GM23338 (cell line): ENCODE results near the gene ZNF593OS. TPM values are rescaled to one million over a fixed set of nuclear protein-coding genes. Genes with fewer than 3 reads are reported as not detected.

ENCODE experiments used
- ATAC-seq: fragments of 200-7000 bp; cut with Tn5 transposase; 3 replicates; pipeline ENCODE4 v1.9.1; 2020
- DNase-seq: peaks from one replicate; pipeline ENCODE4 v3.0.0-alpha.2; 2015; ENCODE audit warnings: low spot score
- H2AFZ ChIP-seq: fragments of 200-600 bp; sonication (generic); 2 replicates; pipeline ENCODE4 v1.8.0; 2016; ENCODE audit warnings: antibody characterized with exemption, mild to moderate bottlenecking, moderate library complexity
- H3F3A ChIP-seq: fragments of 200-600 bp; sonication (generic); replicated peaks from 2 replicates; pipeline ENCODE4 v1.8.0; 2017; ENCODE audit warnings: antibody characterized with exemption, mixed run types, low read depth
- H3K27ac ChIP-seq: fragments of 200-600 bp; sonication (generic); 2 replicates; pipeline ENCODE4 v1.6.1; 2016; ENCODE audit warnings: low read depth
- H3K27me3 ChIP-seq: fragments of 200-600 bp; sonication (generic); 2 replicates; pipeline ENCODE4 v1.8.0; 2016; ENCODE audit warnings: mild to moderate bottlenecking, mixed run types, moderate library complexity; ENCODE audit not compliant: insufficient read depth
- H3K36me3 ChIP-seq: fragments of 200-600 bp; sonication (generic); 2 replicates; pipeline ENCODE4 v1.8.0; 2016; ENCODE audit warnings: mild to moderate bottlenecking; ENCODE audit not compliant: insufficient read depth
- H3K4me1 ChIP-seq: fragments of 200-600 bp; sonication (generic); 2 replicates; pipeline ENCODE4 v1.8.0; 2016; ENCODE audit warnings: mild to moderate bottlenecking, moderate library complexity; ENCODE audit not compliant: insufficient read depth
- H3K4me2 ChIP-seq: fragments of 200-600 bp; sonication (generic); 2 replicates; pipeline ENCODE4 v1.7.1; 2017; ENCODE audit warnings: mixed run types
- H3K4me3 ChIP-seq: fragments of 200-600 bp; sonication (generic); 2 replicates; pipeline ENCODE4 v1.6.1; 2016; ENCODE audit warnings: mixed run types
- H3K79me2 ChIP-seq: fragments of 200-600 bp; sonication (generic); replicated peaks from 2 replicates; pipeline ENCODE4 v1.8.0; 2017; ENCODE audit warnings: mild to moderate bottlenecking; ENCODE audit not compliant: insufficient read depth
- H3K9me2 ChIP-seq: fragments of 200-600 bp; sonication (generic); 2 replicates; pipeline ENCODE4 v1.8.0; 2017; ENCODE audit not compliant: insufficient read depth
- H4K20me1 ChIP-seq: fragments of 200-600 bp; sonication (generic); replicated peaks from 2 replicates; pipeline ENCODE4 v1.8.0; 2017; ENCODE audit warnings: mild to moderate bottlenecking; ENCODE audit not compliant: insufficient read depth
- H3K27ac Mint-ChIP-seq: 2 replicates; pipeline ENCODE4 v1.8.0; 2020; ENCODE audit warnings: inconsistent platforms, mild to moderate bottlenecking, moderate library complexity, mixed read lengths
- H3K27me3 Mint-ChIP-seq: 3 replicates; pipeline ENCODE4 v1.8.0; 2022; ENCODE audit warnings: low read depth, mild to moderate bottlenecking, moderate library complexity, mixed read lengths, inconsistent platforms; ENCODE audit not compliant: insufficient read depth, poor library complexity
- H3K36me3 Mint-ChIP-seq: 3 replicates; pipeline ENCODE4 v1.8.0; 2021; ENCODE audit warnings: low read depth, mild to moderate bottlenecking, inconsistent platforms, moderate library complexity, mixed read lengths
- H3K4me1 Mint-ChIP-seq: 3 replicates; pipeline ENCODE4 v1.8.0; 2020; ENCODE audit warnings: mild to moderate bottlenecking, inconsistent platforms, mixed read lengths
- H3K4me3 Mint-ChIP-seq: 3 replicates; pipeline ENCODE4 v1.8.0; 2021; ENCODE audit warnings: moderate library complexity, mild to moderate bottlenecking, inconsistent platforms, mixed read lengths
- H3K9me3 Mint-ChIP-seq: 3 replicates; pipeline ENCODE4 v1.8.0; 2020; ENCODE audit warnings: moderate library complexity, mild to moderate bottlenecking, inconsistent platforms, mixed read lengths
- CREB1 ChIP-seq: fragments of 250-450 bp; sonication (Bioruptor Pico); IDR thresholded peaks from 2 replicates; pipeline ENCODE4 v1.5.0; 2020; ENCODE audit warnings: low read depth, mild to moderate bottlenecking, moderate library complexity
- CTCF ChIP-seq, 2 experiments: fragments of 200-600 bp in 1 of 2; sonication (generic) in 1 of 2; conservative IDR thresholded peaks; 2 replicates each; pipeline versions ENCODE4 v1.5.1 to v1.6.1; 2016 to 2017; ENCODE audit warnings: antibody characterized with exemption in 2 of 2, low read depth in 2 of 2, mild to moderate bottlenecking in 2 of 2, moderate library complexity in 1 of 2
- ETS1 ChIP-seq: IDR thresholded peaks from 2 replicates; pipeline ENCODE4 v1.6.1; 2016; ENCODE audit warnings: antibody characterized with exemption
- EZH2 ChIP-seq: fragments of 200-600 bp; sonication (generic); IDR thresholded peaks from one replicate; pipeline ENCODE4 v1.8.0; 2017; ENCODE audit warnings: antibody characterized with exemption, mild to moderate bottlenecking, low read depth; ENCODE audit not compliant: unreplicated experiment
- JUNB ChIP-seq: IDR thresholded peaks from one replicate; pipeline ENCODE4 v1.6.1; 2016; ENCODE audit warnings: antibody characterized with exemption; ENCODE audit not compliant: unreplicated experiment
- NANOG ChIP-seq: IDR thresholded peaks from 2 replicates; pipeline ENCODE4 v1.6.1; 2016; ENCODE audit warnings: antibody characterized with exemption, borderline replicate concordance
- REST ChIP-seq: IDR thresholded peaks from one replicate; pipeline ENCODE4 v1.6.1; 2018; ENCODE audit warnings: antibody characterized with exemption; ENCODE audit not compliant: unreplicated experiment
- STAT1 ChIP-seq: IDR thresholded peaks from one replicate; pipeline ENCODE4 v1.6.1; 2016; ENCODE audit warnings: antibody characterized with exemption; ENCODE audit not compliant: unreplicated experiment
- ZNF331 ChIP-seq: fragments of 250-450 bp; sonication (Bioruptor Pico); IDR thresholded peaks from 2 replicates; pipeline ENCODE4 v1.5.0; 2020; ENCODE audit warnings: low read depth, mild to moderate bottlenecking, moderate library complexity
- polyA plus RNA-seq: library from polyadenylated mRNA; unstranded; fragments of >200 nt; fragmentation: Nextera tagmentation; extraction: Ambion mirVana; gene quantifications from 2 replicates; pipeline ENCODE4 v1.2.1, GENCODE V29; 2016
- total RNA-seq: library from RNA; depleted of rRNA; stranded (reverse); fragments of >200 nt; shearing (Covaris generic); gene quantifications from 2 replicates; pipeline ENCODE4 v1.2.3, GENCODE V29; 2014

ZNF593OS gene
- total and polyA plus RNA-seq, 2 experiments from 2014 or later: 1.1 TPM; not detected in 1

GRCh38 chr1:26160527-26161414 lies 10.9 kb downstream of the ZNF593OS start:
- H3K27ac Mint-ChIP-seq: no peak overlapping the region

GRCh38 chr1:26159743-26160039 lies 11.9 kb downstream of the ZNF593OS start:
- TF ChIP-seq STAT1 (no peak), NANOG (no peak), CTCF (conservative IDR thresholded peaks at IDR 0.05; ENCODE audit: low read depth in 2 of 2) (no peak), CREB1 (CRISPR knock-in tag) (no peak), JUNB (no peak), EZH2 (no peak), ZNF331 (no peak), REST (no peak)
- no peak overlapping the region; the same call in 1 of the 2 replicates for H3K4me3 ChIP-seq
- no peak overlapping the region for H2AFZ ChIP-seq
- DNase-seq (no peak), ATAC-seq (no peak)
- H3K27me3 Mint-ChIP-seq: peaks cover 82% of the 10 kb centered on the region
- no peaks in the 10 kb centered on the region for H3K36me3 ChIP-seq
- H3K9me3 Mint-ChIP-seq: peaks cover 3% of the 10 kb centered on the region; the same call in 1 of the 3 replicates
- peak overlapping the region; percentile 54; the same call in 1 of the 3 replicates for H3K4me3 Mint-ChIP-seq
- peaks cover 51% of the 10 kb centered on the region for H3K4me1 ChIP-seq
- peaks cover 16% of the 10 kb centered on the region for H3F3A ChIP-seq
- peaks cover 56% of the 10 kb centered on the region for H3K4me1 Mint-ChIP-seq
- H3K79me2 ChIP-seq: no peaks in the 10 kb centered on the region
- no peaks in the 10 kb centered on the region for H3K36me3 Mint-ChIP-seq
- no peaks in the 10 kb centered on the region; the same call in 1 of the 2 replicates for H4K20me1 ChIP-seq
- no peak overlapping the region for H3K27ac Mint-ChIP-seq
- no peaks in the 10 kb centered on the region for H3K9me2 ChIP-seq
- peaks cover 100% of the 10 kb centered on the region for H3K27me3 ChIP-seq
- H3K27ac ChIP-seq: no peak overlapping the region
- no peak overlapping the region for H3K4me2 ChIP-seq

More at GRCh38 chr1:26160527-26161414, 10.9 kb downstream of the ZNF593OS start:
- H3K4me3 ChIP-seq: peak overlapping the region; percentile 65
- peaks cover 3% of the 10 kb centered on the region; the same call in 1 of the 3 replicates for H3K9me3 Mint-ChIP-seq
- peaks cover 9% of the 10 kb centered on the region; the same call in 1 of the 2 replicates for H3F3A ChIP-seq
- peak; percentile 35 for DNase-seq
- peak overlapping the region; percentile 67 for H3K4me3 Mint-ChIP-seq
- no peaks in the 10 kb centered on the region for H3K79me2 ChIP-seq
- H4K20me1 ChIP-seq: no peaks in the 10 kb centered on the region
- TF ChIP-seq EZH2 (peak; percentile 78), ETS1 (no peak)
- H3K4me1 ChIP-seq: peaks cover 49% of the 10 kb centered on the region
- no peak overlapping the region for H3K27ac ChIP-seq
- H3K9me2 ChIP-seq: no peaks in the 10 kb centered on the region
- H3K27me3 Mint-ChIP-seq: peaks cover 80% of the 10 kb centered on the region
- H3K4me2 ChIP-seq: peak overlapping the region; percentile 87
- no peaks in the 10 kb centered on the region for H3K36me3 Mint-ChIP-seq
- peaks cover 100% of the 10 kb centered on the region for H3K27me3 ChIP-seq
- peak; percentile 13 for ATAC-seq
- H3K36me3 ChIP-seq: no peaks in the 10 kb centered on the region
- peaks cover 56% of the 10 kb centered on the region for H3K4me1 Mint-ChIP-seq
- H2AFZ ChIP-seq: peak overlapping the region; percentile 95
